Measurements from ENCODE around the gene MLLT10.

GRCh38 chr10:21520949-21521348, 13.1 kb upstream of the MLLT10 start:
- TF ChIP-seq SIN3A (IDR thresholded peaks at IDR 0.05; ENCODE audit: borderline replicate concordance, insufficient read depth, low read length) (no peak), POLR2AphosphoS5 (IDR thresholded peaks at IDR 0.05; ENCODE audit: low read depth, low read length) (no peak)
